Retina (tissue), 1 donor: ENCODE results near the gene HEATR9.

ENCODE experiments used
- DNase-seq: peaks from one replicate; pipeline ENCODE4 v3.0.0-alpha.2; 2016

The HEATR9 gene

DNA sequence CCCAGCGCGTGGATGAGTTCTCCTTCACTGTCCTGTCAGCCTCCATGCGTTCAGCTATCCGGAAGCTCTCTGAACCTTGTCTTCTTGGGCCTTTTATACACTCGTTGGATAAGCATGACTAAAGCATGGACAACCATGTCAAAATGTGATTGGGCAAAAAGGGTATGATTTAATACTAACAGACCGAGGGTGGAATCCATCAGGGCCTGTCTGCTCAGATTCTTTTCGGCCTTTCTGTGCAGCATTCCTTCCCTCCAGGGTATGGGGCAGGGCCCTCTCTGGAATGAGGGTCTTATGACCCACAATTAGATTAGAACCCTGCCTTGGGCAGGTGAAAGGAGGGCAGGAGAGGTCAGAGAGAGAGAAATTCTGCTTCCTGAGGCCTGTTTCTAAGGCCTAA is 25.5 kb upstream of the HEATR9 start:
- no peak for DNase-seq

DNA sequence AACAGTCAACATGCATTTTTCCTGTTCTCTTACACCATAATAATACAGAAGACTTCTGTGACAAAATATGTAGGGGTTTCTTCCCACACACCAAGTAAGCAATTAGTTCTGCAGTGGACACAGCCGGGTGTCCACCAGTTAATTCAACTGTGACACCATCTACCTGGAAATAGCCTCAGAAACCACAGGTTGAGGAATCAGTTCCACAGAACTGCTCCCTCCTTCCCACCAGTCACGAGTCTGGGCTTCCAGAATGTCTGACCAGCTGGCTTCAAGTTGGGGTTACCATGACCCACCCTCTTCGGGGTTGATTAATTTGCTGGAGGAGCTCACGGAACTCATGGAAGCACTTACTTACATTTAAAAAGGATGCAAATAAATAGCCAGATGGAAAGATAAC is 25.1 kb upstream of the HEATR9 start:
- no peak for DNase-seq

DNA sequence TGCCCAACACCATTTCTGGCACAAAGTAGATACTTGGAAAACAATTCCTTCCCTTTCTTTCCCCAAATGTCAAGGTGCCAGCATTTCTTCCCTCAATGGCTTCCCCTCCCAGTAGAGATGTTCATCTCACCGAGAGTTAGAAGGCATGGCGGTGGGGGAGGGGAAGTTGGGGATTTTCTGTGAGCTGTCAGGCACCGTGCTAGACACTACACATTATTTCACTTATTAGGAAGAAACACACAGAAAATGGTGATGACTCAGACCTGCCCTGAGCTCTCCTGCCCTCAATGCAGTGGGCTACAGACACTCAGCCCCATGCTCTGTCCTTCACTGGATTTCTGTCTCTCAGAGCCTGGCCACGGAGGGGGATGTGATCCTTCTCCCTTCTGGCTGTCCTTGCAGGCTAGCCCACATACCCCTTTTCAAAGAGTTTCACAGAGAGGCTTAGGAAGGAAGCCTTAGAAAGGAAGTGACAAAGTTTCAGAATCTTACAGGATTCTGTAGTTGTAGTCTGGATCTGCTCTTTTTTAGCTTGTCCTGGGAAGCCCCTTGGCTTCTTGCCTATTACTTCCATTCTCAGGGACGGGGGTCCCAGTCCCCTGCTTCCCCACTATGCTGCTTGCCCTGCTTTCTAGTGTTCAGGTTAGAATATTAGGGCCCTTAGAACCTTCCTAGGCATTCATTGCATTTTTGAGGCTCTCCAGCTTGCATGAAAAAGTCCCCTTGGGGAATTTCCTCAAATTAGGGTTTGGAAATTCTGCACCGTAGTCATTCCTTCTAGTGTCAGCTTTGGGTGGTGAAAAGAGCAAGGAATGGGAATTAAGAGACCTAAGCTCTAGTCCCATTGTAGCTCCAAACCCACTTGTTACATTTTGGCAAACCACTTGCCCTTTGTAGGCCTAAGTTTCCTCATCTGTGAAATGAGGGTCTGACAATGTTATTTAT is 23.7 kb upstream of the HEATR9 start:
- DNase-seq = no peak

DNA sequence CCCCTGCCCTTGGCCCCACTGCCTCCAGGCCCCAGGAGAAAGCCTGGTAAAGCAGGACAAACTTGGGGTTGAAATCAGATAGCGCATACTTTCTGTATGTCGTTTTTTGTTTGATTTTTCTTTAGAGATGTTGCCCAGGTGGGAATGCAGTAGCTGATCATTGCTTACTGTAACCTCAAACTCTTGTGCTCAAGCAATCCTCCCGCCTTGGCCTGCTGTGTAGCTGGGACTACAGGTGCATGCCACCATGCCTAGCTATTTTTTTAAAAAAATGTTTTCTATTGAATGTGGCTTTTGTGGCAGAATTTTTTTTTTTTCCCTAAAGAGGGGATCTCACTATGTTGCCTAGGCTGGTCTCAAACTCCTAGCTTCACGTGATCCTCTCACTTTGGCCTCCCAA is 22.6 kb upstream of the HEATR9 start:
- DNase-seq = no peak

DNA sequence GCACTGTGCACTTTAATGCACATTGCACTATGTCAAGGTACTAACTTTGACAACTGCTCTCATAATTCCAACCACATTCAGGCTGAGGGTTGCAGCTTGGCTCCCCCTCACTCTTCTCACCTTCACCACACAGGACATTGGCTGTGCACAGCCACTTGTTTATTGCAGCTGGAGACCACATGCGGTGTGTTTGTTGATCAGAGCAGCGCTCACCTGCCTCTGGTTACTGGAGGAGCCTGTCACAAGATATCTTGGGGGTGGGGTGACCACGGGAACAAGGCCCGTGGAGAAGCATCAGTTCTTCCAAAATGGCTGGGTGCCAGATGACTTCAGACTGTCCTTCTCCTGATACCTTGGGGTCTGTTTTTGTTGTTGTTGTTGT is 22.1 kb upstream of the HEATR9 start:
- no peak for DNase-seq

DNA sequence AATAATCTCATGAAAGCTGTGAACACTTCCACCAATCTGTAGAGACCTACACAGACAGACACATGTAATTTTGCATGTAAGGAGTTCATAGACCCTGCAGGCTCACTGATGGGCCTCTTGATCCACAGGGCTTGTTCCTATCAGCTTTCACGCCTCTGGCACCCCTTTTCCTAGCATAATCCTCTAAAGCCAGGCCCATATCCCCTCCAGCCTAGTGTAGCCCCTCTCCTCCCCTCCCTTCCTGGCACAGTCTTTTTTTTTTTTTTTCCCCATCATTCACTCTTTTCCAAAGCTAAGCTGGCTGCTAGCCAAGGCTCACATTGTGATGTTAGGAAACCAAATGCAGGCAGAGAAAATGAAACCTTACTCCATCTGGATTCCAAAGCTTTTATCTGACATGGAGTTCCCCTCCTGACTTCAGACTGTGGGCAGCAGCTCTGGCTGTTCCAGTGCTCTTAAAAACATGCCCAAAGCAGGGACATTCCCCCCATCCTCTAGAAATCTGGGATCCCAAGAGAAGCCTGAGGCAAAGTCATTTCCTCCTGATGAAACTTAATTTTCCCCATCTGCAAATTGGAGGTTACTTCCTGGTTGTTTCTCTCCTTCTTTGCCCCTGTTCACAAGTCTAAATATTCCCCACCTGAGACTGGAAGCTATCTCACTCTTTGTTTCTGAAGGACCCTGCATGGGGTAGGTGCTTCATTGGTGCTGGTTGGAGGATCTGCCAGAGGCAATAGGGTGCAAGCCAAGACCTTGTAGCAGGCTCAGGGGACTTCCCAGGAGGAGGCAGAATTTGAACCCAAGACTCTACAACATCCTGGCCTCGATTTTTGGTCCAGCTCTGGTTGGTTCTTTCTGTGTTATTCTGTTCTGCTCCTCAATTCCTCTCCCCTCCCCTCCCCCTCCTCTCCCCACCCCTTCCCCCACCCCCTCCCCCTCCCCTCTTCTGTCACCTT is 21.4 kb upstream of the HEATR9 start:
- DNase-seq = no peak

DNA sequence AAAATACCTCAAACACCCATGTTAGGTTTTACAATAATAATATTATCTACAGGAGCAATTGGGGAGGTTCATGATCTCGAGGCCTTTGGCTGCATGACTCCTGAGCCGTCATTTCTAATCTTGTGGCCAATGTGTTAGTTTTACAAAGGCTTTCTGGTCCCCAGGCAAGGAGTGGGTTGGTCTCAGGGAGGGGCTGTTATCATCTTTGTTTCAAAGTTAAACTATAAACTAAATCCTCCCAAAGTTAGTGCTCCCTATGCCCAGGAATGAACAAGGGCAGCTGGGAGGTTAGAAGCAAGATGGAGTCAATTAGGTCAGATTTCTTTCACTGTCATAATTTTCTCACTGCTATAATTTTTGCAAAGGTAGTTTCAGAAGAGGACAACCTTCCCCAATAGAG is 20.6 kb upstream of the HEATR9 start:
- no peak for DNase-seq

DNA sequence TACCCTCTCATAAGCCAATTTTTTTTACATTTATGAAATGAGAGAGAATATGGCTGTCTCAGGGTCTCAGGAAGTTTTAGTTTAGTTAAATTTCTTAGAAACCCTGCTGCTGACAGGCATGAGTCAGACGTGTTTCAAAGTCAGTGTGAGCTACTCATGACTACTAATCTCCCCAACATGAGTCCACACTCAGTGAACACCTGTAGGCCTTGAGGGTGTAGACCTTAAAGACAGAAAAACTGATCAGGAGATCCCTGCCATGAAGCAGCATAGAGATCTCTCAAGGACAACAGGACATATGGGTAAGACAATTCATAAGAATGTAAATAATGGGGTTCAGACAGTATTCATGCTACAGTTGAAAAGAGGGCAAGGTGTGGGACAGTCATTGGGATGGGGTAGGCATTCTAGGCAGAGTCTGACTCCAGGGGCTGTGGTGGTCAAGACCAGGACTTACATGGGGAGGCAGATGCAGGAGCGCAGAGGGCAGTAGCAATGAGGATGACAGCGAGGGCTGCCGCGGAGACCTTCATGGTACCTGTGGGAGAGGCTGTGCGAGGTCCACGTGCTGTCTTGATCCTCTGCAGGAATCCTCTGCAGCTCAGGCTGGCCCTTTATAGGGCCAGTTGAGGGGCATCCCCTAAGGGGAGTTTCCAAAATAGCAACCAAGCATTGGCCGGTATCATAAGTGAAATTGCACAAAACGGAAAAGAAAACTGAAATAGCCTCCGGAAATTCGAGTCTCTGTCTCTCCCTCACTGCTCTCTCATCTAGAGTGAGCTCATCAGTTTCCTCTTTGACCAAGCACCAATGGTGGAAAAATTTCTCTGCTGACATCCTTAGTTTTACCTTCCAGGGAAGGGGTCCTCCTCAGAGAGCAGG is 11.3 kb upstream of the HEATR9 start, which contains the start of gene CCL5:
CCL5 (minus strand) TSS at position 588 of the 882 bp plus-strand sequence.
- DNase-seq = no peak

DNA sequence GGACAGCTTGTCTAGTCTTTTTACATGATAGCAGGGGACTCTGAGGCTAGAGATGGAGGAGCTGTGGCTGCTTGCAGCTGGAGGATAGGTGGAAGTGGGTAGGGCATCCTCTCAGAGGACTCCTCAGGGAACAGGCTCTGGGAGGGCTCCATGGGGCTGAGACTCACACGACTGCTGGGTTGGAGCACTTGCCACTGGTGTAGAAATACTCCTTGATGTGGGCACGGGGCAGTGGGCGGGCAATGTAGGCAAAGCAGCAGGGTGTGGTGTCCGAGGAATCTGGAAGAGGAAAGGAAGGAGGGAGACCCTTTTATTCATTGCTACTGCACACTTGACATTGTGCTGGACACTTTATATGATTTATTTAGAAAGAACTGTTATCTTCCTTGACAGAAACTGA is 9.7 kb upstream of the HEATR9 start:
- DNase-seq = no peak

DNA sequence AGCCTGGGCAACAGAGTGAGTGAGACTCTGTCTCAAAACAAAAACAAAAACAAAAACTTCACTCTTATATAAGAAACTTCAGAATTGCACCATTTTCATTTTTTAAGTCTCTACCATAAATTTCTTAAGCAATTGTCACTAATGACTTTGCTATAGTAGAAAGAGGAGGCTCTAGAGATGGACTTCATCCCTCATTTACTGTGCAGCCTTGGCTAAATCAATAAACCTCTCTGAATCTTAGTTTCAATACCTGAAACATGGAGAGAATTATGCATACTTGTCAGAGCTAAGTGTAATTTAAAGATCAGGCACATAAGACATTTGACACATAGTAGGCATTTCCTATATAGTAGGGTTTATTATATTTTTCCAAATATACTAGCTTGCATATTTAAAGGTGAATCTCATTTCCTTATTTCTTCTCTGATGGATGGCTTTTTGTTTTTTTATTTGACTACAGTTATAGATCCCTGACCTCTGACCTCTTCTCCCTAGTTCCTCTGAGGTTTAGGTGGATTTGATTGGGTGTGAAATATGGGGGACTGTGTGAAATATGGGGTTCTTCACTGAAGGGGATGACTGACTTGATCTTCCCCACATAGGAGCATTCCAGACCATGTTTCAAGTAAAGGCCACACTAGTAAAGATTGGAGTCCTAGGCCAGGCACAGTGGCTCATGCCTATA is 8.8 kb upstream of the HEATR9 start:
- no peak for DNase-seq

DNA sequence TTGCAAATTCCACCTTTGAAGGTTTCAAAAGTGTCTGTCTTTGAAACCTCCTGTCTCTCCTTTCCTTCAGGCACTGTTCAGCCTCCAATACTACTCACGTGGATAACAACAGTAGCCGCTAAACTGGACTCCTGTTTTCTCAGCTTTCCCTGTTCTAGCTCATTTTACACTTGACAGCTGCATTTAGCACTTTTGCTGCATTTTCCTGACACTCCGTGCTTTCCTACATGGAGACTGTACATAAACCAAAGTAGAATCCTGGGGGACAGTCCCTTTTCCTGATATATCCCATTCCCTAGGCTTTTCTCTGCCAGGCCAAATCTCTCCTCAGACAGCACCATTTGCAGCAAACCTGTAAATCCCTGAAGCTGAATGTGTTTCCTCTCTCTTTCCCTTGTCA is 7.8 kb upstream of the HEATR9 start:
- DNase-seq = no peak

DNA sequence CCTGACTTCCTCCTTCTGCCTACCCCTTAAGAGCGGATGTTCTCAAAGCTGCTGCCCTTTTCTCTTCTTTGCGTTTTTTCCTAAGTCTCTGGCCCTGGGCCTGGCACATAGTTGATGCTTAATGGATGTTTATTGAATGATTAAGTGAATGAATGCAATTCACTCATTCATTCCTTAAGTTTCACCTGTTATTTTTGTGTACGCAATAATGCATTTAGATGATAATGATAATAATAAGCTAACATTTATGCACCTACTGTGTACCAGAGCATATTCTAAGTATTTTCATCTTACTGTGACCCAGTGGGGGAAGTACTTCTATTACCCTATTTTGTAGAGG is 7.1 kb upstream of the HEATR9 start:
- DNase-seq = no peak

DNA sequence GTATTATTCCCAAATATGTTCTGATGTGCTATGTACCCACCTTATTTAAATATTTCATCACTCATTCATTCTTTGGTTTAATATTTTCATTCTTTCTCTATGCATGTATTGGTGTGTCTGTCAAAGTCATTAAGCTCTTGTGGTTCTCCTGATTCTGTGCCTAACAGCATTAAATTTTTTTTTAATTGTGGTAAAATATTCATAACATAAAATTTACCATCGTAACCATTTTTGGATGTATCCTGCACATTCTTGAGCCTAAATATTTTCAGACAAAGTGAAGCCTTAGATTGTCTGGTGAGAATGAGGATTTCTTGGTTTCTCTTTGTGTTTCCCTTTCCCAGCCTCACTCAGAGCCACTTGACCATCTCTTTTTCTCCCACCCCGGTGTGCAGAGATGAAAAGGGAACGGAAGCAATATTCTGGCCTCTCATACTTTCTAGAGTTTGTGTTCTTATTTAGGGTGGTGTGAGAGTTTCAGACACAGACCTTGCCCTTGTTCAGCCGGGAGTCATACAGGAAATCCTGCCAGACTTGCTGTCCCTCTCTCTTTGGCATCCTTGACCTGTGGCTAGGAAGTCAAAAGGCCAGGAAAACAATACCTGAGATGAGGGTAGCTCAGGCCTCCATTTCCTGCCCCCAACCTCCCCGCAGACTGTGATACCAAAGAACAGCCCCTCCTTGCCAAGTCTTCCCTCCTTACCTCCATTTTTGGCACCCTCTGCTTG is 6.5 kb upstream of the HEATR9 start:
- DNase-seq = no peak

DNA sequence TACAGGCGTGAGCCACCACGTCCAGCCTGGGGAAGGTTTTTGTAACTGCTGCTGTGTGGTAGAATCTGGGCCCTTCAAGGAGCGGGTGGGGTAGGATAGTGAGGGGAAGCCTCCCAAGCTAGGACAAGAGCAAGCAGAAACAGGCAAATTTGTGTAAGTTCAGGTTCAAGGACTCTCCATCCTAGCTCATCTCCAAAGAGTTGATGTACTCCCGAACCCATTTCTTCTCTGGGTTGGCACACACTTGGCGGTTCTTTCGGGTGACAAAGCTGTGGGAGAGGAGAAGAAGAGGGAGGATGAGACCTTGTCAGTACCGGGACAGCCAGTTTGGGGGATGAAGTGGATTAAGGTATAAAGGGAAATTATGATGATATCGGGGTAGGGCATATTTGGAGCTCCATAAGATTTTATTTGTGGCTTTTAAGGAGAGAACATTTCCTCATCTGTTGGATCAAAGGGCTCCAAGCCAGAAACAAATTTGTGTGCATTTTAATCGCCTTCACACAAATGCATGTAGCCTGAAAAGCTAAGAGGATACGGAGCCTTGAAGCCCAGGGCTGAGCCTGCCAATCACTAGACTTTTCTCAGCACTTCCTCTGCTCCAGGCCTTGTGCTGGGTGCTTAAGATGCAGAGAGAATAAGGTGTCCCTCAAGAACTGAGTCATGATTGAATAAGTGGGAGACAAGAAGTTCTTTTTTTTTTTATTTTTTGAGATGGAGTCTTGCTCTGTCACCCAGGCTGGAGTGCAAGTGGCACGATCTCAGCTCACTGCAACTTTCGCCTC is 3.7 kb upstream of the HEATR9 start:
- no peak for DNase-seq

DNA sequence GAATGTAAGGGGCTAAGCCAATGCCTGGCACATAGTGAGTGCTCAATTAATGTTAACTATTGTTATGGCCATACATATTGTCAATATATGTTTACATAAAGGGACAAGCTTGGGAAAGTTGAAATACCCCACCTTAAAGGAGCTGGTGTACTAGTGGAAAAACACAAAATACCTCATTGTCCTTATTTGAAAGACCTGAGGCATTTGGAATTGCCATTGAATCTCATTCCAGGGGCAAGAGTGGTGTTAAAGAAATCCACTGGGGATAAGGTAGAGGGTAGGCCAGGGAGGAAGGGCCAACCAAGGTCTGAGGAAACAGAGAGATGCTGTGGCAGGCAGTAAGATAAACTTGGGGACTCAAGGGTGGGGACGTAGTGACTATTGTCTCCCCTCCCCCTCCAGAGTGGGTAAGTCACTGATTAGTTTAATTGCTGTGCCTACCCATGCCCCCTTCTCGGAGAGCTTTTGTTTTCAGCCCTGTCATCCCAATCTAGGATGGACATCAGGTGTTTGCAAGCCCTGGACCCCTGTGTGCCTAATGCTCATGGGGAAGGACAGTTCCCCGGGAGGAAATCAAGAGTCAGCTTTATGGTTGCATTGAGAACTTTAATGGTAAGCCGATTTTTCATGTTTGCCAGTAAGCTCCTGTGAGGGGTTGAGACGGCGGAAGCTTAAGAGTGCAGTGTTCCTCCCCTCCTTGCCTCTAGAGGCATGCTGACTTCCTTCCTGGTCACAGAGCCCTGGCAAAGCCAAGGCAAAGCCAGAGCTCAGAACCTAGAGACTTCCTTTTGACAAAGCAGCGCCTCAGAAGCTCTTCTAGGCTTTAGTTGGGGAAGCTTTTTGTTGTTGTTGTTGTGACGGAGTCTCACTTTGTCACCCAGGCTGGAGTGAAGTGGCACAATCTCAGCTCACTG is 2.5 kb upstream of the HEATR9 start:
- DNase-seq = no peak

DNA sequence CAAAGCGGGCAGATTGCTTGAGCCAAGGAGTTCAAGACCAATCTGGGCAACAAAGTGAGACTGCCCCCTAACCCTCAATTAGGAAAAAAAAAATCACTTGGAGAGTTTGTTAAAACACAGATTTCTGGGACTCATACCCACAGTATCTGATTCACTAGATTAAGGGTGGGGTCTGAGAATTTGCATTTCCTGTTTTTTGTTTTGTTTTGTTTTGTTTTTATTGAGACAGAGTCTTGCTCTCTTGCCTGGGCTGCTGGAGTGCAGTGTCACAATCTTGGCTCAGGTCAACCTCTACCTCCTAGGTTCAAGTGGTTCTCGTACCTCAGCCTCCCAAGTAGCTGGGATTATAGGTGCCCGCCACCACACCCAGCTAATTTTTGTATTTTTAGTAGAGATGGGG is 1.1 kb downstream of the HEATR9 start:
- no peak for DNase-seq

DNA sequence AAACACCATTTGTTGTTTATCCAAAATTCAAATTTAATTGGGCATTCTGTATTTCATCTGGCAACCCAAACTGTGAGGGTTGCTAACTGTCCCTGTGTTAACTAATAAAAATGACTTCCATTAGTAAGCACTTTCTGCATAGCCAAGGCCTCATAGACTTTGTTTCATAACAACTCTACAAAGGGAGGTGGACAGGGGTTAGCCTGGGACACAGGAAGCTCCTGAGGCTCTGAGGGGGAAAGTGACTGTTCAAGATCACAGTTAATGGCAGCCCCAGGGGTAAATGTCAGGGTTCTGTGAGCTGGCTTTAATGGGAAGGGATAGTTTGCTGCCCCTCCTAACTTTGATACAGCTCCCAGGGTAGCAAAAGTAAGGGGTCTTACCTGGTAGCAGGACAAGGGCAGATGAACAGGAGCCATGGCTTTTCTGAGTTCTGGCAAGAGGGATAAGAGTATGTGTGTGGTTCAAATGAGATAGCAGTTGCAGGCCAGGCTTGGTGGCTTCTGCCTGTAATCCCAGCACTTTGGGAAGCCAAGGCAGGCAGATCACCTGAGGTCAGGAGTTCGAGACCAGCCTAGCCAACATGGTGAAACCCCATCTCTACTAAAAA is 2.2 kb downstream of the HEATR9 start:
- DNase-seq = no peak

DNA sequence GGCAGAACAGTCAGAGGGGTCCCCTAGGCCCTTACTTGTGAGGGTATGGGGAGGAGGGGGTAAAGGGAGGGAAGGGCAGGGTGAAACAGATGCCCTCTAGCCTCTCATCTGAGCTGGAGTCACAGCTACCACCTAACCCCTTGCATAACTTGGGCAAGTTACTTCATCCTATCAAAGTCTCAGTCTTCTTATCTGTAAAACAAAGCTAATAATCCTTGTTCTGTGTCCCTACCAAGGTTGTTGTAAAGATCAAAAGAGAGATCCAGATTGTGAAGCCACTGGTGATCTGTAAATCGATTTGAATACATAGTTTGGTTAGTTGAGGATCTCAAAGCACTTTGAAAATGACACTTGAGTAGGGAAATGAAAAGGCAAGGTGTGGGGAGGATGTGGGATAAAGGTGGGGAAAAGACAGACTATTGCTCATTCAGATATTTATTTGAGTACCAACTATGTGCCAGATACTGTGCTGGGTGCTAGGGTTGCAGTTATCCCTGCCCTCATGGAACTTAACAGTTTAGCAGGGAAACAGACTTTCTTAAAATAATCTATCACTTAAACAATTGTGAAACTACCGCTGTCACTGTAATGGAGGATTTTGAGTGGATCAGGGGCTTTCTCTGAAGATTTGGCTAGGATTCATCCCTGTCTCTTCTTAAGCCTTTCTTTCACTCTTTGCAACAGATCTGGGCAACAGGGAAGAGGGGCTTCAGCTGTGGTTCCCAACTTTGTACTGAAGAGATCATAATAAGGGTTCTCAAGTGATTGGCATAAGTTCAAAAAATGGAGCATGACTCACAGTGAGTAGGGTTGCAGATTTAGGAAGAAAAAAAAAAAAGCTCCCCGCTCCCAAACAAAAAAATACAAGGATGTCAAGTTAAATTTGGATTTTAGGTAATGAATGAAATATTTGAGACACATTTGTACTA is 3.0 kb downstream of the HEATR9 start:
- no peak for DNase-seq
